GM23338 (cell line): ENCODE data around the gene PM20D1. TPM values are rescaled to one million over a fixed set of nuclear protein-coding genes. Genes with fewer than 3 reads are reported as not detected.

Source experiments
- CREB1 ChIP-seq: fragments of 250-450 bp; sonication (Bioruptor Pico); IDR thresholded peaks from 2 replicates; pipeline ENCODE4 v1.5.0; 2020; ENCODE audit warnings: low read depth, mild to moderate bottlenecking, moderate library complexity
- ETS1 ChIP-seq: IDR thresholded peaks from 2 replicates; pipeline ENCODE4 v1.6.1; 2016; ENCODE audit warnings: antibody characterized with exemption
- EZH2 ChIP-seq: fragments of 200-600 bp; sonication (generic); IDR thresholded peaks from one replicate; pipeline ENCODE4 v1.8.0; 2017; ENCODE audit warnings: antibody characterized with exemption, mild to moderate bottlenecking, low read depth; ENCODE audit not compliant: unreplicated experiment
- EZH2phosphoT487 ChIP-seq: fragments of 200-600 bp; sonication (generic); IDR thresholded peaks from one replicate; pipeline ENCODE4 v1.8.1; 2018; ENCODE audit warnings: antibody characterized with exemption; ENCODE audit not compliant: unreplicated experiment
- JUNB ChIP-seq: IDR thresholded peaks from one replicate; pipeline ENCODE4 v1.6.1; 2016; ENCODE audit warnings: antibody characterized with exemption; ENCODE audit not compliant: unreplicated experiment
- NANOG ChIP-seq: IDR thresholded peaks from 2 replicates; pipeline ENCODE4 v1.6.1; 2016; ENCODE audit warnings: antibody characterized with exemption, borderline replicate concordance
- POLR2AphosphoS5 ChIP-seq: IDR thresholded peaks from 2 replicates; pipeline ENCODE4 v1.6.1; 2016; ENCODE audit warnings: antibody characterized with exemption, low read depth
- REST ChIP-seq: IDR thresholded peaks from one replicate; pipeline ENCODE4 v1.6.1; 2018; ENCODE audit warnings: antibody characterized with exemption; ENCODE audit not compliant: unreplicated experiment
- ZNF114 ChIP-seq: fragments of 250-450 bp; sonication (Bioruptor Pico); IDR thresholded peaks from 2 replicates; pipeline ENCODE4 v1.5.0; 2020; ENCODE audit warnings: mild to moderate bottlenecking, moderate library complexity
- ZNF331 ChIP-seq: fragments of 250-450 bp; sonication (Bioruptor Pico); IDR thresholded peaks from 2 replicates; pipeline ENCODE4 v1.5.0; 2020; ENCODE audit warnings: low read depth, mild to moderate bottlenecking, moderate library complexity
- ZNF462 ChIP-seq: fragments of 250-450 bp; sonication (Bioruptor Pico); IDR thresholded peaks from 2 replicates; pipeline ENCODE4 v1.5.0; 2020; ENCODE audit warnings: mild to moderate bottlenecking, moderate library complexity
- polyA plus RNA-seq: library from polyadenylated mRNA; unstranded; fragments of >200 nt; fragmentation: Nextera tagmentation; extraction: Ambion mirVana; gene quantifications from 2 replicates; pipeline ENCODE4 v1.2.1, GENCODE V29; 2016
- total RNA-seq: library from RNA; depleted of rRNA; stranded (reverse); fragments of >200 nt; shearing (Covaris generic); gene quantifications from 2 replicates; pipeline ENCODE4 v1.2.3, GENCODE V29; 2014

PM20D1 gene
- total and polyA plus RNA-seq, 2 experiments from 2014 or later = 0.10 TPM; not detected in 1

- no peak for TF ChIP-seq ZNF462 (CRISPR knock-in tag)
- no peak for TF ChIP-seq EZH2
- no peak for TF ChIP-seq ZNF331 (CRISPR knock-in tag)
- TF ChIP-seq EZH2phosphoT487 = no peak
- no peak for TF ChIP-seq ZNF114
- no peak for TF ChIP-seq JUNB
- no peak for TF ChIP-seq POLR2AphosphoS5
- no peak for TF ChIP-seq NANOG
- TF ChIP-seq REST = no peak
- TF ChIP-seq ETS1 = no peak
- TF ChIP-seq CREB1 (CRISPR knock-in tag) = no peak
These were observed 9.6 kb downstream of the PM20D1 start (continued) for GRCh38 chr1:205840146-205840923.
